GM13977 (cell line): ENCODE measurements around the gene DLX1.
"Not testable (repeated sequence)": the region's sequence is repeated elsewhere in the genome, so short reads cannot be mapped to it uniquely, and the experiment has no call there.

ENCODE experiments used
- DNase-seq: peaks from one replicate; pipeline ENCODE4 v3.0.0; 2012; ENCODE audit warnings: low spot score
- in situ Hi-C: fragments of 300-500 bp; cut with MboI; formaldehyde crosslinking; loops from one replicate; pipeline ENCODE4 v1.12.0; 2022; ENCODE audit warnings: low sequenced_read_pairs, low pct_unique_long_range_greater_than_20kb, mixed read lengths, inconsistent platforms; ENCODE audit not compliant: unreplicated experiment
- TF ChIP-seq, protein P1 (sequence below): IDR thresholded peaks from 2 replicates; pipeline ENCODE4 v1.5.1; 2012; ENCODE audit warnings: mild to moderate bottlenecking, control low read depth; ENCODE audit not compliant: insufficient read depth; ENCODE audit errors: extremely low read depth, missing control alignments

Gene DLX1

DNA sequence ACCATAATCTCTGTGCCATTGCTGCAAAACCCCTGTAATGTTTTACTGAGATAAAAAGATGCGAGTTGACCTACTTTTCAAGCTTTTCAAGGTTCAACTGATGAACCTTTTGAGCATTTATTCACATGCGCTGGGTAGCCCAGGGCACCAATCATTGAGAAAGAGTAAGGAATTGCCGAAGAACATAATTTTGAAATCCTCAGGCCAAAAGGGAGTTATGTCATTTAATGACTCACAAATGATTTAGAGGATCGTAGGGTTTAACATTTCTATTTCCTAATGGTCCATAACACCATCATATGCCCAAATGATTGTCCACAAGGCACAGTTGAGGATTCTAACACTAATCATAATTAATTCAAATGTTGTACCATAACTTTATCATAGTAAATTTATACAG is 20.2 kb upstream of the DLX1 start:
- DNase-seq, result no peak
- in situ Hi-C loops, result no loop called here

DNA sequence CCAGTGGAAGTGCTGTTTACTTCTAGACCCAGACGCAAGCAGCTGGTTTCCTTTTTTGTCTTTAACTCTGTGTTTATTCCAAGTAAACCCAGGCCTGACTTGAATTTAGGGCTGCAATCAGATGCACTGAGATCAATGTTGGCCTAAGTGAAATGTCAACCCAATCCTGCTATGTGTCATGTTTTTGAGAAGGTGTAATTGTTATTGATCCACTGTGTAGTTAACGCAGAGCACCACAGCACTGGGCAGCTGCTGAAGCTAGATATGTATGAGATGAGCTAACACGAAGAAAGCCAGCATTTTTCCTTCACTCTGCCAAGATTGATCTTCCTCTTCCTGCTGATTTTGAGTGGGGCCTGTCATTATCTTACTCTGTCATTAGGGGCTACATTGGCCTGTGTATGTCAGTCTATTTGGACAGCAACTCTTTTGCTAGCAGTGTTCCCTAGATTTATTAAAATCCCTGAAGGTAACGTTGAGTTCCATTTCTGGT is 18.9 kb upstream of the DLX1 start:
- DNase-seq, result no peak
- TF ChIP-seq, protein P1, sequence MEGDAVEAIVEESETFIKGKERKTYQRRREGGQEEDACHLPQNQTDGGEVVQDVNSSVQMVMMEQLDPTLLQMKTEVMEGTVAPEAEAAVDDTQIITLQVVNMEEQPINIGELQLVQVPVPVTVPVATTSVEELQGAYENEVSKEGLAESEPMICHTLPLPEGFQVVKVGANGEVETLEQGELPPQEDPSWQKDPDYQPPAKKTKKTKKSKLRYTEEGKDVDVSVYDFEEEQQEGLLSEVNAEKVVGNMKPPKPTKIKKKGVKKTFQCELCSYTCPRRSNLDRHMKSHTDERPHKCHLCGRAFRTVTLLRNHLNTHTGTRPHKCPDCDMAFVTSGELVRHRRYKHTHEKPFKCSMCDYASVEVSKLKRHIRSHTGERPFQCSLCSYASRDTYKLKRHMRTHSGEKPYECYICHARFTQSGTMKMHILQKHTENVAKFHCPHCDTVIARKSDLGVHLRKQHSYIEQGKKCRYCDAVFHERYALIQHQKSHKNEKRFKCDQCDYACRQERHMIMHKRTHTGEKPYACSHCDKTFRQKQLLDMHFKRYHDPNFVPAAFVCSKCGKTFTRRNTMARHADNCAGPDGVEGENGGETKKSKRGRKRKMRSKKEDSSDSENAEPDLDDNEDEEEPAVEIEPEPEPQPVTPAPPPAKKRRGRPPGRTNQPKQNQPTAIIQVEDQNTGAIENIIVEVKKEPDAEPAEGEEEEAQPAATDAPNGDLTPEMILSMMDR, result no peak
- in situ Hi-C loops, result no loop called here

More for the DNA sequence above, 20.2 kb upstream of the DLX1 start:
- TF ChIP-seq, protein P1, result no peak

DNA sequence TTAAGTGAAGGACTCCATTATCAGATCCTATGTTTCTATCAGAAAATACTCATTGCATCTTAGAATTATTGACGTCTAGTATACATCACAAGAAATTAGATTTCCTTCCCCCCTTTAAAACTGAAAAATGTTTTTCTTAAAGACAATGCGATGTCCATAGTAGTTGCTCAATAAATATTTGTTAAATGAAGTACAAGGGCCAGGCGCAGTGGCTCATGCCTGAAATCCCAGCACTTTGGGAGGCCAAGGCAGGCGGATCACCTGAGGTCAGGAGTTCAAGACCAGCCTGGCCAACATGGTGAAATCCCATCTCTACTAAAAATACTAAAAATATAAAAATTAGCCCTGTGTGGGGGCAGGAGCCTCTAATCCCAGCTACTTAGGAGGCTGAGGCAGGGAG is 17.4 kb upstream of the DLX1 start:
- in situ Hi-C loops, DNase-seq: not testable (repeated sequence)

DNA sequence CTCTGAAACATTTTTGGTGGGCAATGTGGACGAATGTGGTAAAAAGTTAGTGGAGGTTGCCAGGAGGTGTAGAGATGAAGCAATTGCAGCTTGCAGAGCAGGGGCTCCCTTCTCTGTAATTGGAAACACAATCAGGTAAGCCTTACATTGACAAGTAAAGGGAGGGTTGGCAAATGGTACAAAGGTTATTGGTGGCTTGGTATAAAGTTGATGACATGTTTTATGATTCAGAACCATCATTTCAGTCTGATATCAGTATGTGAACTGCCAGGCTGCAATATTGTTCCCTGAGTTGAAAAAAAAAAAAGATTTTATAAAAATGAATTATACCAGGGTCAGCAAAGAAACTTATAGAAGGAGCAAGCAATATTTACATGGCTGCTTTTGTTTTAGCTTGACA is 14.4 kb upstream of the DLX1 start:
- TF ChIP-seq, protein P1, result no peak
- in situ Hi-C loops, result no loop called here
- DNase-seq, result no peak

DNA sequence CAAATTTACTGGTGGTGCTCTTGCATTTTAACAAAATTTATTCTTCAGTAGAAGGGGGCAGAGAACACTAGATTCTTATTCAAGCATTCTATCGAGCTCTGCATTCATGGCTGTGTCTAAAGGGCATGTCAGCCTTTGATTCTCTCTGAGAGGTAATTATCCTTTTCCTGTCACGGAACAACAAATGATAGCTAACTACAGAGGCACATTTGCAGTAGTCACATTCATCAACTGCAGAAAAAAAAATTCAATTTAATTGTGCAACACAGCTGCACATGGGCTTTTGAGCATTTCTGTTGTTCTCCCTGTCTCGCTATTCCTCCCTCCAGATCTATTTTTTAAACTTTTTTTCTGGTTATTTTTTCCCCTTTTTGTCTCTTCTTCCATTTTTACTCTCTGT is 13.0 kb upstream of the DLX1 start:
- TF ChIP-seq, protein P1, result no peak
- DNase-seq, result no peak
- in situ Hi-C loops, result no loop called here

DNA sequence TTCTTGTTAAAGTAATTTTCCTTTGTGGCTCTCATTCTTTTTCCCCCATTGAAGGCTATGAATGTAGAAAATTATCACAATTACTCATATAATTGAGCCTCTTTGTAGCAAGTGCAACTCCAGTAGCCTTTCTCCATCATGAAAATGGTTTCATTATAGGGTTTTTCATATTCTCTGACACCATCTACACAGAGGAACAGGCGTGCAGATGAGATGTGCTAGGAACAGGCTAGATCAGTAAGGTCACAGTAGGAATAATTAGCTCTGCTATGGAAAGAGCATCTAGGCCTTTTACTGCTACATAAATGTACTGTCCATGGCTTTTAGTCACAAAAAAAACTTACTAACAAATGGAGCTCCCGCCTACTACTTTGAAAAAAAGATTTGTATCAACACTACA is 12.6 kb upstream of the DLX1 start:
- in situ Hi-C loops, result no loop called here
- TF ChIP-seq, protein P1, result no peak
- no peak for DNase-seq

DNA sequence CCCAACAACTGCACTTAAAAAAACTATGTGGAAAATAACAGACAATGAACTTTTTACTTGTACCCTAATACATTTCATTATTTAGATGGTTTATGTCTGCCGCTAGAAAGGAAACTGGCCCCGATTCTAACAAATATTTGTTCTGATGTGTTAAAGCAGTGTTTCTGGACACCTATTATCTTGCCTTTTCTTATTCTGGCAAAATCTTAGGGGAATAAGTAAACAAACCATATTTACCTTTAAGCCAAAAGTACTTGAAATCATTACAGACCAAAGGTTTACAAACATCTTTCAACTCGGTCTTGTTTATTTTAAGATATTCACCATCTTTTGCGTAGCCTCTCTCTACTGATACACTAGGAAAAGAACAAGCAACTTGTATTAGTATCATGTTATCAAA is 11.8 kb upstream of the DLX1 start:
- in situ Hi-C loops, result no loop called here
- TF ChIP-seq, protein P1, result no peak
- no peak for DNase-seq
